Loucy (cell line): Measurements from ENCODE around the gene GLO1.

Experiments used
- EZH2phosphoT487 ChIP-seq: fragments of 200-600 bp; IDR thresholded peaks from 2 replicates; pipeline ENCODE4 v1.6.1; 2018; ENCODE audit warnings: antibody characterized with exemption, mild to moderate bottlenecking, moderate library complexity, borderline replicate concordance
- TF ChIP-seq, protein P1 (sequence below): fragments of 200-600 bp; sonication (generic); conservative IDR thresholded peaks from 2 replicates; pipeline ENCODE4 v1.5.1; 2014; ENCODE audit warnings: mild to moderate bottlenecking, antibody characterized with exemption, low read length

DNA sequence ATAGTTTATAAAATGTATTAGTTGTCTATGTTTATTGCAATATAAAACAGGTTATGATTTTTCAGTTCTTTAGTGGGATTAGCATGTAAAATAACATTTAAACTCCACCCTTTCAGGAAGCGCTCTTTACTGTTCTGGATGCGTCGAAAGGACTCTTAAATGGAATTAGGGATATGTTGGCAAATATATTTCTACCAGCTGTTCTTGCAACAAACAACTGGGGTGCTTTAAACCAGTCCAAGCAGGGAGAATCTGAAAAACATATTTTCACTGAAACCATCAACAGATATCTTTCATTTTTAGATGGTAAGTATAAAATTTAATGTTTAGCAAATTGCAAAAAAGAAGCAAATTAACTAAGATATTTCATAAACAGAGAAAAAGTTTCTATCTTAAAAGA lies 34.0 kb upstream of the GLO1 start:
- TF ChIP-seq, protein P1, sequence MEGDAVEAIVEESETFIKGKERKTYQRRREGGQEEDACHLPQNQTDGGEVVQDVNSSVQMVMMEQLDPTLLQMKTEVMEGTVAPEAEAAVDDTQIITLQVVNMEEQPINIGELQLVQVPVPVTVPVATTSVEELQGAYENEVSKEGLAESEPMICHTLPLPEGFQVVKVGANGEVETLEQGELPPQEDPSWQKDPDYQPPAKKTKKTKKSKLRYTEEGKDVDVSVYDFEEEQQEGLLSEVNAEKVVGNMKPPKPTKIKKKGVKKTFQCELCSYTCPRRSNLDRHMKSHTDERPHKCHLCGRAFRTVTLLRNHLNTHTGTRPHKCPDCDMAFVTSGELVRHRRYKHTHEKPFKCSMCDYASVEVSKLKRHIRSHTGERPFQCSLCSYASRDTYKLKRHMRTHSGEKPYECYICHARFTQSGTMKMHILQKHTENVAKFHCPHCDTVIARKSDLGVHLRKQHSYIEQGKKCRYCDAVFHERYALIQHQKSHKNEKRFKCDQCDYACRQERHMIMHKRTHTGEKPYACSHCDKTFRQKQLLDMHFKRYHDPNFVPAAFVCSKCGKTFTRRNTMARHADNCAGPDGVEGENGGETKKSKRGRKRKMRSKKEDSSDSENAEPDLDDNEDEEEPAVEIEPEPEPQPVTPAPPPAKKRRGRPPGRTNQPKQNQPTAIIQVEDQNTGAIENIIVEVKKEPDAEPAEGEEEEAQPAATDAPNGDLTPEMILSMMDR = no peak
- no peak for TF ChIP-seq EZH2phosphoT487
